Measurements from ENCODE around the gene RYR3.

Gene RYR3

GRCh38 chr15:33377204-33377603, 66.4 kb downstream of the RYR3 start:
- Histone ChIP-seq H3K14ac (ENCODE audit: low read length in 2 of 2) (no peak overlapping the region), H3K18ac (ENCODE audit: low read depth in 1 of 2, low read length in 2 of 2) (no peak overlapping the region), H3K79me1 (replicated peaks; ENCODE audit: low read length, poor library complexity, severe bottlenecking) (no peaks in the 10 kb centered on the region), H3K4ac (ENCODE audit: low read depth in 1 of 2, low read length in 2 of 2) (no peak overlapping the region), H3K4me2 (ENCODE audit: low read length, poor library complexity, severe bottlenecking) (no peak overlapping the region), H3K4me1 (ENCODE audit: control insufficient read depth, insufficient read depth, low read depth, low read length) (peaks cover 1% of the 10 kb centered on the region), H2BK15ac (ENCODE audit: low read depth, poor library complexity, severe bottlenecking) (no peak overlapping the region), H3K27ac (ENCODE audit: low read length, poor library complexity, severe bottlenecking) (no peak overlapping the region), H2BK12ac (ENCODE audit: low read length in 2 of 2) (no peak overlapping the region), H3K4me3 (ENCODE audit: insufficient read depth in 1 of 2, low read depth in 1 of 2, low read length in 2 of 2) (no peak overlapping the region), H4K8ac (ENCODE audit: low read length) (no peak overlapping the region), H3K9ac (ENCODE audit: low read length) (no peak overlapping the region), H2AK5ac (ENCODE audit: low read length, severe bottlenecking) (no peak overlapping the region), H3K27me3 (ENCODE audit: control insufficient read depth in 1 of 2, insufficient read depth in 1 of 2, low read length in 2 of 2) (peaks cover 5 to 15% of the 10 kb centered on the region in 2 experiments), H3K36me3 (ENCODE audit: control insufficient read depth in 1 of 2, insufficient read depth in 2 of 2, low read depth in 1 of 2, low read length in 2 of 2) (no peaks in the 10 kb centered on the region), H4K91ac (ENCODE audit: low read length) (no peak overlapping the region), H2AFZ (ENCODE audit: low read depth, low read length) (no peak overlapping the region), H3K23ac (ENCODE audit: low read length in 2 of 2) (no peak overlapping the region), H2BK120ac (ENCODE audit: low read depth, low read length) (no peak overlapping the region), H3K9me3 (ENCODE audit: control insufficient read depth, low read length) (no peaks in the 10 kb centered on the region), H2BK5ac (ENCODE audit: low read depth, low read length, poor library complexity, severe bottlenecking) (no peak overlapping the region)
- 100% methylated on average over 3 of the region's 4 CpGs for WGBS
- DNase-seq: no peak

- 96% methylated on average over 2 of the region's 2 CpGs for WGBS
- H3K36me3 ChIP-seq (ENCODE audit: control insufficient read depth in 1 of 2, insufficient read depth in 2 of 2, low read depth in 1 of 2, low read length in 2 of 2): no peaks in the 10 kb centered on the region
These were observed 68.2 kb downstream of the RYR3 start for GRCh38 chr15:33378866-33379480.

GRCh38 chr15:33380406-33380805, 69.6 kb downstream of the RYR3 start:
- Histone ChIP-seq H3K9ac (ENCODE audit: low read length) (no peak overlapping the region), H4K91ac (ENCODE audit: low read length) (no peak overlapping the region), H2BK12ac (ENCODE audit: low read length in 2 of 2) (no peak overlapping the region), H3K9me3 (ENCODE audit: control insufficient read depth, low read length) (no peaks in the 10 kb centered on the region), H2BK5ac (ENCODE audit: low read depth, low read length, poor library complexity, severe bottlenecking) (no peak overlapping the region), H3K79me1 (replicated peaks; ENCODE audit: low read length, poor library complexity, severe bottlenecking) (no peaks in the 10 kb centered on the region), H2AK5ac (ENCODE audit: low read length, severe bottlenecking) (no peak overlapping the region), H3K4me1 (ENCODE audit: control insufficient read depth, insufficient read depth, low read depth, low read length) (peaks cover 1% of the 10 kb centered on the region), H3K4me2 (ENCODE audit: low read length, poor library complexity, severe bottlenecking) (no peak overlapping the region), H4K8ac (ENCODE audit: low read length) (no peak overlapping the region), H3K4me3 (ENCODE audit: insufficient read depth in 1 of 2, low read depth in 1 of 2, low read length in 2 of 2) (no peak overlapping the region), H2BK15ac (ENCODE audit: low read depth, poor library complexity, severe bottlenecking) (no peak overlapping the region), H3K36me3 (ENCODE audit: control insufficient read depth in 1 of 2, insufficient read depth in 2 of 2, low read depth in 1 of 2, low read length in 2 of 2) (no peaks in the 10 kb centered on the region), H3K14ac (ENCODE audit: low read length in 2 of 2) (no peak overlapping the region), H3K27me3 (ENCODE audit: control insufficient read depth in 1 of 2, insufficient read depth in 1 of 2, low read length in 2 of 2) (peaks cover 5 to 10% of the 10 kb centered on the region in 2 experiments), H3K18ac (ENCODE audit: low read depth in 1 of 2, low read length in 2 of 2) (no peak overlapping the region), H3K23ac (ENCODE audit: low read length in 2 of 2) (no peak overlapping the region), H3K4ac (ENCODE audit: low read depth in 1 of 2, low read length in 2 of 2) (no peak overlapping the region), H2BK120ac (ENCODE audit: low read depth, low read length) (no peak overlapping the region), H3K27ac (ENCODE audit: low read length, poor library complexity, severe bottlenecking) (no peak overlapping the region), H2AFZ (ENCODE audit: low read depth, low read length) (no peak overlapping the region)
- no peak for DNase-seq
- WGBS: 85% methylated on average over 8 of the region's 8 CpGs

More at GRCh38 chr15:33378866-33379480, 68.2 kb downstream of the RYR3 start:
- H3K9me3 ChIP-seq (ENCODE audit: control insufficient read depth, low read length): no peaks in the 10 kb centered on the region
- no peak overlapping the region for H2BK15ac ChIP-seq (ENCODE audit: low read depth, poor library complexity, severe bottlenecking)
- no peak for DNase-seq
- no peak overlapping the region for H3K9ac ChIP-seq (ENCODE audit: low read length)
- H3K79me1 ChIP-seq (replicated peaks; ENCODE audit: low read length, poor library complexity, severe bottlenecking): no peaks in the 10 kb centered on the region
- no peak overlapping the region for H2BK12ac ChIP-seq (ENCODE audit: low read length in 2 of 2)
- no peak overlapping the region for H2AFZ ChIP-seq (ENCODE audit: low read depth, low read length)
- no peak overlapping the region for H3K4me3 ChIP-seq (ENCODE audit: insufficient read depth in 1 of 2, low read depth in 1 of 2, low read length in 2 of 2)
- no peak overlapping the region for H3K18ac ChIP-seq (ENCODE audit: low read depth in 1 of 2, low read length in 2 of 2)
- no peak overlapping the region for H2BK120ac ChIP-seq (ENCODE audit: low read depth, low read length)
- H3K27ac ChIP-seq (ENCODE audit: low read length, poor library complexity, severe bottlenecking): no peak overlapping the region
- no peak overlapping the region for H3K4me2 ChIP-seq (ENCODE audit: low read length, poor library complexity, severe bottlenecking)
- H4K8ac ChIP-seq (ENCODE audit: low read length): no peak overlapping the region
- H3K14ac ChIP-seq (ENCODE audit: low read length in 2 of 2): no peak overlapping the region
- H3K23ac ChIP-seq (ENCODE audit: low read length in 2 of 2): no peak overlapping the region
- H2BK5ac ChIP-seq (ENCODE audit: low read depth, low read length, poor library complexity, severe bottlenecking): no peak overlapping the region
- H3K4ac ChIP-seq (ENCODE audit: low read depth in 1 of 2, low read length in 2 of 2): no peak overlapping the region
- peaks cover 1% of the 10 kb centered on the region for H3K4me1 ChIP-seq (ENCODE audit: control insufficient read depth, insufficient read depth, low read depth, low read length)
- H2AK5ac ChIP-seq (ENCODE audit: low read length, severe bottlenecking): no peak overlapping the region
- H3K27me3 ChIP-seq (ENCODE audit: control insufficient read depth in 1 of 2, insufficient read depth in 1 of 2, low read length in 2 of 2): peaks cover 5 to 15% of the 10 kb centered on the region in 2 experiments
- no peak overlapping the region for H4K91ac ChIP-seq (ENCODE audit: low read length)

- no peak for DNase-seq
- Histone ChIP-seq H3K23ac (ENCODE audit: low read length in 2 of 2) (no peak overlapping the region), H4K8ac (ENCODE audit: low read length) (no peak overlapping the region), H3K18ac (ENCODE audit: low read depth in 1 of 2, low read length in 2 of 2) (no peak overlapping the region), H2BK5ac (ENCODE audit: low read depth, low read length, poor library complexity, severe bottlenecking) (no peak overlapping the region), H3K14ac (ENCODE audit: low read length in 2 of 2) (no peak overlapping the region), H3K4me1 (ENCODE audit: control insufficient read depth, insufficient read depth, low read depth, low read length) (peaks cover 1% of the 10 kb centered on the region), H2BK12ac (ENCODE audit: low read length in 2 of 2) (no peak overlapping the region), H3K27me3 (ENCODE audit: control insufficient read depth in 1 of 2, insufficient read depth in 1 of 2, low read length in 2 of 2) (peaks cover 5 to 10% of the 10 kb centered on the region in 2 experiments), H2BK15ac (ENCODE audit: low read depth, poor library complexity, severe bottlenecking) (no peak overlapping the region), H3K27ac (ENCODE audit: low read length, poor library complexity, severe bottlenecking) (no peak overlapping the region), H2AFZ (ENCODE audit: low read depth, low read length) (no peak overlapping the region), H2BK120ac (ENCODE audit: low read depth, low read length) (no peak overlapping the region), H3K9ac (ENCODE audit: low read length) (no peak overlapping the region), H3K9me3 (ENCODE audit: control insufficient read depth, low read length) (no peaks in the 10 kb centered on the region), H2AK5ac (ENCODE audit: low read length, severe bottlenecking) (no peak overlapping the region), H3K4ac (ENCODE audit: low read depth in 1 of 2, low read length in 2 of 2) (no peak overlapping the region), H4K91ac (ENCODE audit: low read length) (no peak overlapping the region), H3K4me3 (ENCODE audit: insufficient read depth in 1 of 2, low read depth in 1 of 2, low read length in 2 of 2) (no peak overlapping the region), H3K4me2 (ENCODE audit: low read length, poor library complexity, severe bottlenecking) (no peak overlapping the region), H3K36me3 (ENCODE audit: control insufficient read depth in 1 of 2, insufficient read depth in 2 of 2, low read depth in 1 of 2, low read length in 2 of 2) (no peaks in the 10 kb centered on the region), H3K79me1 (replicated peaks; ENCODE audit: low read length, poor library complexity, severe bottlenecking) (no peaks in the 10 kb centered on the region)
- no CpG with 5 or more reads among the region's 3 CpGs for WGBS
These were observed 71.7 kb downstream of the RYR3 start for GRCh38 chr15:33382491-33382890.

Measured in mesenchymal stem cell (in vitro differentiated cells and primary cell).